Stimulated activated CD8-positive, alpha-beta memory T cell treated with anti-CD3 and anti-CD28 coated beads, Interleukin-7, amount 100 ng/mL, for 24 hours (primary cell): ENCODE data around the gene OLFML2A.
"Not testable (repeated sequence)": the region's sequence is repeated elsewhere in the genome, so short reads cannot be mapped to it uniquely, and the experiment has no call there.

Experiments
- DNase-seq: peaks from one replicate; pipeline ENCODE4 v3.0.0-alpha.2; 2020; ENCODE audit warnings: low read depth

The OLFML2A gene

DNA sequence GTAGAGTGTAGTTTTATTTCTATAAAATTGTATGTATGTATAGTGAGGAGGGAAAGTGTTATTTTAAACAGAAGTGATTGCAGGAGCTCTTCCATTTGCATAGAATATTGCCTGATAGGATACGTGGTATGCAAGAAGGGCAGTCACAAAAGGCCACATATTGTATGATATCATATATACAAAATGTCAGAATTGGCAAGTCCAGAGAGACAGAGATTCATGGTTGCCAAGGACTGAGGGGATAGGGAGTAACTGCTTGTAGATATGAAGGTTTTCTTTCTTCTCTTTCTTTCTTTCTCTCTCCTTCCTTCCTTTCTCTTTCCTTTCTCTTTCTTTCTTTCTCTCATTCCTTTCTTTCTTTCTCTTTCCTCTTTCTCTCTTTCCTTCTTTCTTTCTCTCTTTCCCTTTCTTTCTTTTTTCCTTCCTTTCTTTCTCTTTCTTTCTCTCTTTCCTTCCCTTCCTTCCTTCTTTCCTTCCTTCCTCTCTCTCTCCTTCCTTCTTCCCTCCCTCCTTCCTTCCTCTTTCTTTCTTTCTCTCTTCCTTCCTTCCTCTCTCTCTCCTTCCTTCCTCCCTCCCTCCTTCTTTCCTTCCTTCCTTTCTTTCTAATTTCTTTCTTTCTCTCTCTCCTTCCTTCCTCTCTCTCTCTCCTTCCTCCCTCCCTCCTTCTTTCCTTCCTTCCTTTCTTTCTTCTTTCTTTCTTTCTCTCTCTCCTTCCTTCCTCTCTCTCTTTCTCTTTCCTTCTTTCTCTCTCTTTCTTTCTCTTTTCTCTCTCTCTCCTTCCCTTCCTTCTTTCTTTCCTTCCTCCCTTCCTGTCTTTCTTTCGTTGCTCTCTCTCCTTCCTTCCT lies 51.8 kb downstream of the OLFML2A start:
- DNase-seq = no peak

DNA sequence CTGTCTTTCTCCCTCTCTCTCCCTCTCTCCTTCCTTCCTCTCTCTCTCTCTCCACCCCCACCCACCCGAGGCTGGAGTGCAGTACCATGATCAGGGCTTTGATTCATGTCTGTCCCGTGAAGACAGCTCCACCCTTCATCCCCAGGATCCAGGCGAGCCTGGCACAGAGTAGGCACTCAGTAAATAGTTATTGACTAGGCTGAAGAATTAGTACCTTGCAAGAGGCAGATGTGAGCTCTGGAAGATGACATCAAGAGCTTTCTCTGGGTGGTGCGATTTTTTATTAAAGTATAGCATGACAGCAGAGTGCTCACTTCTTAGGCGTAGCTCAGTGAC lies 52.4 kb downstream of the OLFML2A start:
- DNase-seq = no peak

DNA sequence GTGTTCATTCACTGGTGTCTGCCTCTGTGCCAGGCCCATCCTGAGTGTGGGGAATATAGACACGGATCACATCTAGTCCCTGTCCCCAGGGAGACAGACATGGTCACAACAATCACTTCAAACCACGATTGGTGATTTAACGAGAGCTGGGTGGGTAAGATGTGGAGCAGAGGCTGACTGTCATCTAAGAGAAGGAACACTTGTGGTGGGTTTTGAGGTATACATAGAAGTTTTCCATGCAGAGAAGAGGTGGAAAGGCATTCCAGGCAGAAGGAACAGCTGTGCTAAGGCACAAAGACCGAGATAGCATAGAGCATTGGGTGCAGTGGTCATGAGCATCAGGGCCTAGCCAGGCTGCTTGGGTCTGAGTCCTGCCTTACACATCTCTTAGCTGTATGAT lies 53.7 kb downstream of the OLFML2A start:
- DNase-seq = no peak

DNA sequence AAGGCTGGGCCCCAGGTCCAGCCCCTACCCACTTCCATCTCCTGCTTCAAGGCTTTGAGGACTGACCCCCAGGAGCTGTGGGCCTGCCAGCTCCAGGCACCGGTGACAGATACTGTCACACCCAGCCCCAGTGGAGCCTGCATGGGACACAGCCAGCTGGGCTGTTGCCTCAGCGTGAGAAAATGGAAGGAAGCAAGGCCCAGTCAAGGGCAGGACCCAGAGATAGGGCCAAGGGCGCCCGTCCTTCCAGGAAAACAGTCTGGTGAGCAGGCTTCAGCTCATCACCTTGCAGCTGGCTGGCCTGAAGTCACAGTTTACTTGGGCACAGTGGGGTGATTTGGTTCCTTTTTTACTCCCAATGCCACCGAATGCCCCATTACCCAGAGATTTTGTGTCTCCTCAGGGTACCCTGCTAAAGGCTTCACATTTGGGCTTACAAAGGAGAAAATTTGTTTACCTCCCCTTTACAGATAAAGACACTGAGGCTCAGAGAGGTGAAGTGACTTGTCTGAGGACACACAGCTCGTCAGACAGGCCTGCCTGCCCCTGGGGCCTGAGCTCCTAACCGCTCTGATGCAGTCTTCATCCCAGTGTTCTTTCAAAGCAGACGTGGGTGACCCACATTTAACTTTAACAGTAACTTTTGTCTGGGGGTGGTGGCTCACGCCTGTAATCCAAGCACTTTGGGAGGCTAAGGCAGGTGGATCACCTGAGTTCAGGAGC lies 54.9 kb downstream of the OLFML2A start:
- no peak for DNase-seq

DNA sequence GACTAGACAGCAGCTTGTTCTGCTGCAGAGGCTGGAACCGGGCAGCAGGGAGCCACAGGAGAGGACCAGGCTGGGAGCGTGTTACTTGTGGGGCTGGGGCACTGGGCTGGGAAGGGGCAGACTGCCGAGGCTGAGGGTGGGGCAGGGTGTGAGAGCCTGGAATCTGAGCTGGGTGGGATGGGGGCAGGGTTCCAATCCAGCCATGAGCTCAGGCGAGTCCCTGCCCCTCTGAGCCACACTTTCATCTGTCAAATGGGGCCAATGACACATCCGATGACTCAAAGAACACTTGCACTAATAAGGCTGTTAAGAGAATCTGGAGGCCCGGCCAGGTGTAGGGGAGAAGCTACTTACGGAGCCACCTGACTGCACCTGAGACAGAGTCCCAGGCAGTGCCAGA lies 57.7 kb downstream of the OLFML2A start:
- no peak for DNase-seq

DNA sequence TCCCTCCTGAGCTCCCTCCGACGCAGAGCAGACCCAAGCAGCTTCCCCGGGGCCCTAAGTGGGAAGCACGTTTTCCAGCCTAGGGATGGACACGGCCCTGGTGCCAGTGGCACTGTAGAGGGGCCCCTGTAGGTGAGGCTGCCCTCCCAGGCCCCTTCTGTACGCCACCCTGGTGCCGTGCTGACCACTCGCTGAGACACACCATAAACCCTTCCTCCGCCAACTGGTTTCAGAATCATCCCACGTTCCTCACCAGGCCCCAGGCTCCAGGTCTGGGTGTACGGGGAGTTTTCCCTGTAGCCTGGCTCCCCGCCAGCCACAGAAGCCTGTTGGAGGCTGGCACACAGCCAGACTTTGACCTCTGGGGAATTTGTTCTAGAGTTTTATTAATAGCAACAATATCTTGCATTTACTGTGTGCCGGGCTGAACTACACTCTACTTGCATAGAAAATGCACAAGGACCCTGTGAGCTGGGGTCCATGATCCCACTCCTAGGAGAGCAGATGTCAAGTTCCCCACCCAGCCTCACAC lies 58.2 kb downstream of the OLFML2A start:
- DNase-seq = no peak

DNA sequence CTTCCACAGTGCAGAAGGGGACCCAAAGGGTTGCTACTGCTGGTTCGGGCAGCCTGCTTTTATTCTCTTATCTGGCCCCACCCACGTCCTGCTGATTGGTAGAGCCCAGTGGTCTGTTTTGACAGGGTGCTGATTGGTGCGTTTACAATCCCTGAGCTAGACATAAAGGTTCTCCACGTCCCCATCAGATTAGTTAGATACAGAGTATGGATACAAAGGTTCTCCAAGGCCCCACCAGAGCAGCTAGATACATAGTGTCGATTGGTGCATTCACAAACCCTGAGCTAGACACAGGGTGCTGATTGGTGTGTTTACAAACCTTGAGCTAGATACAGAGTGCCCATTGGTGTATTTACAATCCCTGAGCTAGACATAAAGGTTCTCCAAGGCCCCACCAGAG lies 61.2 kb downstream of the OLFML2A start:
- not testable (repeated sequence) for DNase-seq

DNA sequence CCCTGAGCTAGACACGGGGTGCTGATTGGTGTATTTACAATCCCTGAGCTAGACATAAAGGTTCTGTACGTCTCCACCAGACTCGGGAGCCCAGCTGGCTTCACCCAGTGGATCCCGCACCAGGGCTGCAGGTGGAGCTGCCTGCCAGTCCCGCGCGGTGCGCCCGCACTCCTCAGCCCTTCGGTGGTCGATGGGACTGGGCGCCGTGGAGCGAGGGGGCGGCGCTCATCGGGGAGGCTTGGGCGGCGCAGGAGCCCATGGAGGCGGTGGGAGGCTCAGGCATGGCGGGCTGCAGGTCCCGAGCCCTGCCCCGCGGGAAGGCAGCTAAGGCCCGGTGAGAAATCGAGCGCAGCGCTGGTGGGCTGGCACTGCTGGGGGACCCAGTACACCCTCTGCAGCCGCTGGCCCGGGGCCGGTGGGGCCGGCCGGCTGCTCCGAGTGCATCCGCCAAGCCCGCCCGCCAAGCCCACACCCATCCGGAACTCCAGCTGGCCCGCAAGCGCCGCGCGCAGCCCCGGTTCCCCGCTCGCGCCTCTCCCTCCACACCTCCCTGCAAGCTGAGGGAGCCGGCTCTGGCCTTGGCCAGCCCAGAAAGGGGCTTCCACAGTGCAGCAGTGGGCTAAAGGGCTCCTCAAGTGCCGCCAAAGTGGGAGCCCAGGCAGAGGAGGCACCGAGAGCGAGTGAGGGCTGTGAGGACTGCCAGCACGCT lies 61.8 kb downstream of the OLFML2A start:
- DNase-seq = not testable (repeated sequence)

DNA sequence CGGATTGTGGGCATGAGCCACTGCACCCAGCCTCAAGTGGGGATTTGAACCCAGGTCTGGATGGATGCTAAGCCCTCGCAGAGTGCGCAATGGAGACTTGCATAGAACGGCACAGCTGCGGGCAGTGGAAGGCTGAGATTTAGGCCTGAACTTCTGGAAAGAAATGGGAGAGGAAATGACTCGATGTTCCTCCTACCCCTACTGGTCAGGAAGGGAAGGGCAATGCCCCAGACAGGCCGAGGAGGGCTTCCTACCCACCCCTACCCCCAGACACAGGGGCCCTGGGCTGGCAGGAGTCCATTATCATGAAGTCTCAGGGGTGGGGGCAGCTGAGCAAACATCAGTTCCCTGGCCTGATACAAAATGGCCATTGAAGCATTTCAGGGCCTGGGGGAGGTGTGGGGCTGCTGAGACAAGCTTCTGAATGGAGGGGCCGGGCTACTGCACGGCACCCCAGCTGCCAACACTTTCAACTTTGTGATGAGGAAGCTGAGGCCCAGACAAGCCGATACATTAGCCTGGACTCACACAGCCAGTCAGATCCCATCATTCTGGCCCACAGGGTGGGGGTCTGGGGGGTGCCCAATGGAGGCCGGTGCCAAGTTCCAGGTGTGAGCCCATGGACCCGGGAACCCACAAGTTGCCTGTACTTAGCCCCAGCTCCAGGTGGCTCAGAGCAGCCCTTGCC lies 62.8 kb downstream of the OLFML2A start:
- no peak for DNase-seq

DNA sequence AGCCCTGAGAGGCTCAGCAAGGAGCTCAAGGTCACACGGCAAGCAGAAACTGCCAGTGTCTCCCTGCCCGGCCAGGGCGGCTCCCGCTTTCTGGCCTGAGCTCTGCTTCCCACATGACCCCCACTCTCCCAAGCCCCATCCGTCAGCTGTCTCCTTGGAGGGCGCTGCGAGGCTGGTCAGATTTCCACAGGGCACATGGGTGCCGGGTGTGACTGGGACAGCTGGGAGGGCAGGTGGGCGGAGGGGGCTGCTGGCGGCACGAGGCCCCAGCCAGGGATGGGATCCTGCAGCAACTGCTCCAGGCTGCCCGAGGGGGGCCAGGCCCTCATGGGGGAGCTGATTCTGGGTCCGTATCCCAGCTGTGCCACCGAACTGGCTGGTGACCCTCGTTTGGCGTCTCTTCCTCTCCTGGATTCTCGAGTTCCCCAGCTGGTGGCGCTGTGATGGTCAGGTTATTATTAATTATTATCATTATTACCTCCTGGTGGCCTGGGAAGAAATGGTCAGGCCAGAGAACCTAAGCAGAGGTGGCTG lies 63.4 kb downstream of the OLFML2A start:
- no peak for DNase-seq

DNA sequence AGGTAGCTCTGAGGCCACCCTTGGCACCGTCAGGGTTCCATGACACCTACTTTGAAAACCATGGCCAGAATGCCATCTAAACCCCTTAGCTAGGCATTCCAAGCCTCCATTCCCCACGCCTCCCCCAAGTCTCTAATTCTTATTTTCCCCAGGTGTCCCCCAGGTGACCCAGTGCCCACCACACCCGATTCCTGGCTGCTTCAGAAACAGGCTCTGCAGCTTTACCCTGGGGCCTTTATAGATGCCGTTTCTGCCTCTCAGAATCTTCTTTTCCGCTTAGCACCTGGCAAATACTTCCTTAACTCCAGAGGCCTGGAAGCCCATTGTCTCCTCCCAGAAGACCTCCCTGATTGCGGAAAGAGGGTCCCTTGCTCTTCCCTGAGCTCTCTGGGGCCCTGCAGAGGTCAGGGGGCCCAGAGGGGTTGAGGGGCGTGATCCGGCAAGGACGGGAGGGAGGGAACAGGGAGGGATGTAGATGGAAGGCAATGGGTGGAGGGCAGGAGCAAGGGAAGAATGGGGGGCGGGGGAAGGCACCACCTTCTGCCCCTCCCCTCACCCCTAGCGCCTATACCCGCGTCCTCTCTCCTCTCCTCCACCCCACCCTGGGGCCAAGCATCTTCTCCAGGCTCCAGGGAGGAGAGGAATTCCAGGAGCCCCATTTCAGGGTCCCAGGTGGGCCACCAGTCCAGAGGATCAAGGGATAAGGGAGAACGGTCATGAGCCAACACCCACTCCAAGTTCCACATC lies 64.3 kb downstream of the OLFML2A start:
- no peak for DNase-seq

DNA sequence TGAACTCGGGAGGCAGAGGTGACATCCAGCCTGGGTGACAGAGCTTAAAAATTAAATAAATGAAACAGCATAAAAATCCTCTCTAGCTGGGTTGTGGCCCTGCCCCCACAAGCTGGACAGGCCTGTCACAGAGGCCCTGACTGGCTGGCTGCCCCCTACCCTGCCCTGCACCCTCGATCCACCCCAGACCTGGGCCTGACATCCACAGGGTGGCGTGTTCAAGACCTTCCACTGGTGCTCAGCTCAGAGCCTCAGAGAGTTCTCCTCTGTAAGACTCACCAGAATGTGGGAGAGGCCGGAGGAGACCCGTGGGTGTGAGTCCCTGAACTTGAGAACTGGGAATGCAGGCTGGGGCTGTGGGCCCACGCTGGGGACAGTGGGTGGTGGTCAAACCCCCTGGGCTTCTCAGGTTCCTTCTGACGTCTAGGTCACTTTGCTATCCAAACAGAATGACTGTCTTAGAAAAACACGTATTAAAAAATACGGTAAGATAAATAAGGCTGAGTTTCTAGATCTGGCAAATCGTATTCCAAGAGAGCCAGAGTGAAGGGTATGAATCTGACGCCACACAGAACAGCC lies 66.6 kb downstream of the OLFML2A start:
- no peak for DNase-seq

DNA sequence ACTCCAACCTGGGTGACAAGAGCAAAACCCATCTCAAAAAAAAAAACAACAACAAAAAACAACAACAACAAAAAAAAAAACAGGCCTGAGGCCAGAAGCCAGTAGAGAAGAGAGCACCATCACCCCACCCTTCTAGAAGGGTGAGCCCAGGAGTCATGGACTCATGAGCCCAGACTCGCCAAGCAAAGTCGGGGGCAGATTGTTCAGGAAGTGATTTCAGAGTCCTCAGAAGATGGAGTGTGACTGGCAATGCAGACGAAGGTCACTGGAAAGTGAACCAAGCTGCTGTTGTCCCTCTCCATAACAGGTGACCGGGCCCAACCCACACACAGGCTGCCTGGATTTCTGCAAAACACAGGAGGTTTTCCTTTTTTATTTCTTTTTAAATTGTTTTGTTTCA lies 67.4 kb downstream of the OLFML2A start:
- no peak for DNase-seq

DNA sequence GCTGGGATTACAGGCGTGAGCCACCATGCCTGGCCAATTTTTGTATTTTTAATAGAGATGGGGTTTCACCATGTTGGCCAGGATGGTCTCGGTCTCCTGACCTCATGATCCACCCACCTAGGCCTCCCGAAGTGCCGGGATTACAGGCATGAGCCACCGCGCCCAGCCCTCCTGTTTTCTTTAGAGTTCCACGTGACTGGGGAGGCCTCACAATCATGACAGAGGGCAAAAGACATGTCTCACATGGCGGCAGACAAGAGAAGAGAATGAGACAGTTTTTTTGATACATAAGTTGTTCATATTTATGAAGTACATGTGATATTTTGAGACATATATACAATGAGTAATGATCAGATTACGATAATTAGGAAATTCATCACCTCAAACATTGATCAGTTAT lies 69.5 kb downstream of the OLFML2A start:
- DNase-seq = not testable (repeated sequence)

DNA sequence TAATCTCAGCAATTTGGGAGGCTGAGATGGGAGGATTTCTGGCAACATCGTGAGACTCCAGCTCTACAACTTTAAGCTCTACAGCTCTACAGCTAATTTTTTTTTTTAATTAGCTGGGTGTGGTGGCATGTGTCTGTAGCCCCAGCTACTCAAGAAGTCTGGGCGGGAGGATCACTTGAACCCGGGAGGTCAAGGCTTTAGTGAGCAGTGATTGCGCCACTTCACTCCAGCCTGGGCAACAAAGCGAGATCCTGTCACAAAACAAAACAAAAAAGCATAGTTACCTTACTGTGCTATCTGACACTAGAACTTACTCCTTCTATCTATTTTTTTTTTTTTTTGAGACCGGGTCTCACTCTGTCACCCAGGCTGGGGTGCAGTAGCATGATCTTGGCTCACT lies 70.0 kb downstream of the OLFML2A start:
- no peak for DNase-seq

DNA sequence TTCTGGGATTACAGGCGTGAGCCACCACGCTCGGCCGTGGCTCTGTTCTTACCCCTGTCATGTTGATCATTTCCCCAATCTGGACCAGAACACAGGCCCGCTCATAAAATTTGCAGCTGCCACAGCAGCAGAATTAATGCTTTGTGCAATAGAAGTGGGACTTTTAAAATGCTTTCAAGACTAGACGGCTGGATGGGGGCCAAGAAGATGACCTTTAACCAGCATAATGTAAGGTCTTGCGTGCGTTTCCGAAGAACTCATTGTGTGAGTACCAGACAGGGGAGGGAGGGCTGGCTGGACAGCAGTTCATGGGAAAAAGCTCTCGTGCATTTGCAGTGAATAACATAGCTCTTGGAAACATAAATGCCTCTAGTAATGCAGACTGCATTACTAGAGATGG lies 72.9 kb downstream of the OLFML2A start:
- no peak for DNase-seq

DNA sequence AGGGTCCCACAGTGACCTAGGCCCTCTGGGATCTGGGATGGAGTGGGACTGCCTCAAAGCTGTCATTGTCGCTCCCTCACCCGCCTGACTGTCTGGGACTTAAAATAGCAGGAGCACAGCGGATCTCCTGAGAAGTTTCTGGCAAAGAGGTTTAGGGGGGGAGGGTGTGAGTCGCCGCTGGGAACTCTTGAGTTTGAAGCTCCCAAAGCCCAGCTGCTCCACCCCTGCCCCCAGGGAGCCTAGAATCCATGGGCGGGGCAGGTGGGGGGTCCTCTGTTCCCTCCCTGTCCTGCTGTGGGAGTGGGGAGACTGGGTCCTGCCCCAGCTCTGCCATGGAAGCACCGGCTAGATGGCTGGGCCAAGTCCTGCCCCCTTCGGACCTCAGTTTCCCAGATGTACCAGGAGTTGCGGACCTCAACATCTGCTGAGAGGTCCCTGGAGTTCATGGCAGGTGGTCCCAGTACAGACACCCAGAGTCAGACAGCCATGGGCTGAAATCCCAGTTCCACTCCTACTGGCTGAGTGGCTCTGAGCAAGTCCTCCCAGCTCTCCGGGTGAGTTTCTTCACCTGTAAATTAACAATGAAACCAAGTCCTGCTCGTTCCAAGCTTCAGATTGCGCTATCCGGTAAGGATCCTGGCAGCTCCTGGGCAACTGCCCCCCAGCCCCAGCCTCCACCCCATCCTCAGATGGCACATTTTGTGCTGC lies 75.3 kb downstream of the OLFML2A start:
- DNase-seq = no peak

DNA sequence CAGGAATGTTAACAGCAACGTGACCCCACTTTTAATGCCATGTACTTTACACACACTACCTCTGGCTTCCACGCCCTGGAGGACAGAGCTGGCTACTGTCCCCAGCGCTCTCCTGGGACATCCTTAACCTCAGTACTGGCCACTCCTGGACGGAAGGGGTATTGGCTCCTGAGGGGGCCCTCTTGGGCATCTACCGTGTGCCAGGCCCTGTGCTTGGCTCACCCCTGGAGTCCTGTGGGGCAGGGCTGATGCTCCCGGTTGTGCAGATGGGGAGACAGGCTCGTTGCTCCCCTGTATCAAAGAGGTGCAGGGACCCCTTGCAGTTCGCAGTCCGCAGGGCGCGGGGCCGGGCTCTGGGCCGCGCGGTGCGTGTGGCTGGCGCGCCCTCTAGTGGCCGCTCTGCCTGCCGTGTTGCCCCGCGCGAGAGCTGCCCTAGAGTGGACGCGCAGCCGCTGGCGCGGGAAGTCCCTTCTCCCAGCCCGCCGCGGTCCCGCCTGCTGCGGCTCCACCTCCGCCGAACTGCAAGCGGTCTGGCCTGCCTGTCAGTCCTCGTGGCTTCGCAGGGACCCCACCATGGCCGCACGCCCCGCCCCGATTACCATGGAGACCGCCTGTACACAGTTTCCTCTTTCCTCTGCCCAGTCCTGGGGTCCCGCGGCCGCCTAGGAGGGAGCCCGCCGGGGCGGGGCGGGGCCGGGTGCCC lies 76.0 kb downstream of the OLFML2A start, which contains the start of gene WDR38:
Gene WDR38, plus strand, starts transcription at position 632 of the 703 bp plus-strand sequence. CDS start 72 bp downstream, outside the sequence.
- DNase-seq = peak; percentile 57

DNA sequence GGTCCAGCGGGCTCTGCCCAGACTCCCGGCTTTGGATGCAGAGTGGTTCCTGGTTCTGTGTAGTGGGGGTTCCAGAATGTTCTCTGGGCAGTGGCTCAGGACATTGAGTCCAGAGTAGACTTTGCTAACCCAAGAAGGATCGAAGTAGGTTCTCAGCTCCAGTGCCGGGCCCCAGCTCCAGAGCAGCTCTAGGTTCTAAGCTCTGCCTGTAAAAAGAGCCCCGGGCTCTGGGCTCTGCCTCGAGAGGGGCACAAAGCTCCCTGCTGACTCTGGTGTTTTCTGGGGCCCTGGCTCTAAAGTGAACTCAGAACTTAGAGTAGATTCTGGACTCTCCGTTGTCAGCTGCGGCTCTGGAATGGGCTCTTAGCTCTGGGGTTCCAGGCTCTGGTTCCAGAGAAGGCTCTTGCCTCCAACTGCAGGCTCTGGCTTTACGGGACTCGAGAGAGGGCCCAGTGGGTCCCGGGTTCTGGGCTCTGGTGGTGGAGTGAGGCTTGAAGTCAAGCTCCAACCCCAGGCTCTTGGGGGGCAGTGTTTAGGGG lies 76.7 kb downstream of the OLFML2A start:
- no peak for DNase-seq
